Mesothelial cell of epicardium (in vitro differentiated cells): ENCODE results near the gene WDR49. TPM values are rescaled to one million over a fixed set of nuclear protein-coding genes. Genes with fewer than 3 reads are reported as not detected.

ENCODE experiments used
- DNase-seq, 2 experiments: peaks; one replicate each; pipeline ENCODE4 v3.0.0; 2021; ENCODE audit warnings: low spot score in 2 of 2; ENCODE audit not compliant: unreplicated experiment in 2 of 2
- H3K27ac Mint-ChIP-seq: 2 replicates; pipeline ENCODE4 v1.8.0; 2021; ENCODE audit warnings: mixed read lengths
- H3K27me3 Mint-ChIP-seq: 2 replicates; pipeline ENCODE4 v1.8.0; 2021; ENCODE audit warnings: low read depth, mixed read lengths
- H3K36me3 Mint-ChIP-seq: 2 replicates; pipeline ENCODE4 v1.8.0; 2021; ENCODE audit warnings: mixed read lengths
- H3K4me1 Mint-ChIP-seq: 2 replicates; pipeline ENCODE4 v1.8.0; 2021; ENCODE audit warnings: mixed read lengths
- H3K4me3 Mint-ChIP-seq: 2 replicates; pipeline ENCODE4 v1.8.0; 2021; ENCODE audit warnings: mild to moderate bottlenecking, moderate library complexity, mixed read lengths
- H3K9me3 Mint-ChIP-seq: 2 replicates; pipeline ENCODE4 v1.8.0; 2021; ENCODE audit warnings: mixed read lengths
- CTCF ChIP-seq: fragments of 200-600 bp; sonication (generic); IDR thresholded peaks from one replicate; pipeline ENCODE4 v1.5.0; 2021; ENCODE audit warnings: antibody characterized with exemption; ENCODE audit not compliant: unreplicated experiment
- total RNA-seq: library from RNA; stranded (reverse); gene quantifications from 3 replicates; pipeline ENCODE4 v1.2.1, GENCODE V29; 2021

WDR49 gene
- total RNA-seq, 1 donor from 2014 or later = 0.40 TPM

DNA sequence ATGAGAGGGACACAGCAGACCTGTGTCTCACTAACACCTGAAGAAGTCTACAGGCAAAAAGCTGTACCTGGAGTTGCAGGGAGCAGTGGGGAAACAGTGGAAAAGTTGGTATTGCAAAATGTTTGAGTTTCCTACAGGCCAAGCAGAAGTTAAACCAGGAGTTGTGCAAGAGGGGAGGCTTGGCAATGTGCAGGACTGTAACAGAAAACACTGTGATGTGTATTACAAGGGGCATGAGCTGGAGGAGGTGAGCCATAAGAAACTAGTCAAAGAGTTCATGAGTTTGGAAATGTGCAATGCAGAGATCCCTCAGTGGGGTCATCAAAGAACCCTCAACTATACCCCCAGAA is 132.8 kb downstream of the WDR49 start:
- Mint-ChIP-seq H3K27ac (no peak overlapping the region), H3K27me3 (no peaks in the 10 kb centered on the region)
- no peak for TF ChIP-seq CTCF

DNA sequence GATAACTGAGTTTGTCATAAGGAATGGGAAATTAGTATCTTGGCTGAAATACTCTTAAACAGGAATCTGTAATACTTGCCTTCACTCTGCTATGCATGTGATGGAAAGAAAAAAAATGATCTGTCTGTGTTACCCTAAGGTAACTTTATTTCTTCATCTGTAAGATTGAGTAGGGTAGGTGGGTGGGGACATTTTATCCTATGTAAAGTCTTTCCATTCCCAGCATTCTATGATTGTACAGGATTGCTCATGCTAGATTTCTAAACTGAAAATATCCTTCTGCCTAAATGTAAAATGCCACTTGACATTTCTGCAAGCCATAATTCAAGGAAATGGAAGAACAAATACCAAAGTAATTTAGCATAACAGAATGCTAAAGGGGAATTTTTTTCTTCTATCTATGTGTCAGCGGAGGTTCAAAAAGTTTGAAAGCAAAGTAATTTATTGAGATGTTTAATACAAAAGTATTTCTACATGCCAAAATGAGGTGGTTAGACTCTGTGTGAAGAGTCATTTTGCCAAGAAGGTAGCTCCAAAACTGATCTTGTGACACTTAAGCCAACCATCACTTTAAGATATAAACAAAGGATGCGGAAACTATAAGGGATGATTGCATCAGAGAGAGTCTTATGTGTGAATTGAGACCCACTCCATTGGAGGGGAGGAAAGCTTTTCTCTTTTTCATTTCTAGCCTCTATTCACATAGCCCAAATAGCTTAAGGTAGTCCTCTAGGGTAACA is 133.3 kb downstream of the WDR49 start:
- TF ChIP-seq CTCF = no peak
- Mint-ChIP-seq H3K27ac (no peak overlapping the region), H3K4me3 (no peak overlapping the region), H3K4me1 (peaks cover 10% of the 10 kb centered on the region), H3K27me3 (no peaks in the 10 kb centered on the region), H3K36me3 (no peaks in the 10 kb centered on the region), H3K9me3 (peaks cover 8% of the 10 kb centered on the region)
- no peak for DNase-seq

More for the DNA sequence above, 132.8 kb downstream of the WDR49 start:
- Mint-ChIP-seq H3K4me1 (peaks cover 10% of the 10 kb centered on the region), H3K36me3 (no peaks in the 10 kb centered on the region), H3K4me3 (no peak overlapping the region), H3K9me3 (peaks cover 8% of the 10 kb centered on the region)
- DNase-seq = no peak

DNA sequence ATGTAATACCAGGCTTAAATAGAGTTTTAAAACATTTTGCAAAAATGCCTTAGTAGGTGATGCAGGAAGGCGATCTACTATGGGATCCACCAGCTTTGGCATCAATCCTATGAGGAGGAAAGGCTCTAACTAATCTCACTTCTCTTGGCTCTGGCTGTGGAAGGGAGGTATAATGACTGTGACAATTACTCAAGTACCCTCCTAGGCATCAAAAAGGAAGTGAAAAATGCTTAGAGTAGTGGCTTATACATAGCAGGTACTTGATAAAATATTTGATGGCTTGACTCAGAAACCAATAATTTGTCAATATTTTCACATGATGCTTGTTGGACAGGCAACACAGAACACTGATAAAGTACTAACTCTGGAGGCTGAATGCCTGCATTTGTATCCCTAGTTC is 145.8 kb downstream of the WDR49 start:
- no peak overlapping the region for H3K27ac Mint-ChIP-seq
- no peaks in the 10 kb centered on the region for H3K4me1 Mint-ChIP-seq
- H3K27me3 Mint-ChIP-seq = no peaks in the 10 kb centered on the region
- no peak overlapping the region for H3K4me3 Mint-ChIP-seq
- no peak for TF ChIP-seq CTCF
- DNase-seq = no peak
- no peaks in the 10 kb centered on the region for H3K36me3 Mint-ChIP-seq
- peaks cover 6% of the 10 kb centered on the region for H3K9me3 Mint-ChIP-seq

GRCh38 chr3:167502401-167502800 is 151.3 kb downstream of the WDR49 start:
- Mint-ChIP-seq H3K4me1 (no peaks in the 10 kb centered on the region), H3K9me3 (no peaks in the 10 kb centered on the region), H3K27ac (no peak overlapping the region), H3K27me3 (no peaks in the 10 kb centered on the region), H3K4me3 (no peak overlapping the region), H3K36me3 (no peaks in the 10 kb centered on the region)
- DNase-seq = no peak
- TF ChIP-seq CTCF = no peak

- no peak for TF ChIP-seq CTCF
- Mint-ChIP-seq H3K27ac (no peak overlapping the region), H3K4me1 (no peaks in the 10 kb centered on the region), H3K27me3 (no peaks in the 10 kb centered on the region), H3K9me3 (no peaks in the 10 kb centered on the region), H3K4me3 (no peak overlapping the region), H3K36me3 (no peaks in the 10 kb centered on the region)
- no peak for DNase-seq
These were observed 151.8 kb downstream of the WDR49 start for GRCh38 chr3:167501941-167502340.

- peaks cover 2% of the 10 kb centered on the region for H3K27me3 Mint-ChIP-seq
- no peaks in the 10 kb centered on the region for H3K4me1 Mint-ChIP-seq
- no peak overlapping the region for H3K27ac Mint-ChIP-seq
- DNase-seq = no peak
- H3K36me3 Mint-ChIP-seq = no peaks in the 10 kb centered on the region
- no peaks in the 10 kb centered on the region for H3K9me3 Mint-ChIP-seq
- no peak for TF ChIP-seq CTCF
- no peak overlapping the region for H3K4me3 Mint-ChIP-seq
These were observed 155.8 kb downstream of the WDR49 start for GRCh38 chr3:167497903-167498302.
